ENCODE measurements around the gene SLC35G1. TPM values are rescaled to one million over a fixed set of nuclear protein-coding genes. Genes with fewer than 3 reads are reported as not detected.

Gene SLC35G1, protein sequence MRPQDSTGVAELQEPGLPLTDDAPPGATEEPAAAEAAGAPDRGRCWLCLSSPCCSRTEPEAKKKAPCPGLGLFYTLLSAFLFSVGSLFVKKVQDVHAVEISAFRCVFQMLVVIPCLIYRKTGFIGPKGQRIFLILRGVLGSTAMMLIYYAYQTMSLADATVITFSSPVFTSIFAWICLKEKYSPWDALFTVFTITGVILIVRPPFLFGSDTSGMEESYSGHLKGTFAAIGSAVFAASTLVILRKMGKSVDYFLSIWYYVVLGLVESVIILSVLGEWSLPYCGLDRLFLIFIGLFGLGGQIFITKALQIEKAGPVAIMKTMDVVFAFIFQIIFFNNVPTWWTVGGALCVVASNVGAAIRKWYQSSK
- total RNA-seq = 1 to 10 TPM; 3.4 to 5.7 (median 3.5) TPM

- DNase-seq = no peak
- TF ChIP-seq POLR2A (IDR thresholded peaks at IDR 0.05) = peak in 2 of 4 donors; percentile 64 to 75
- TF ChIP-seq, protein P1, sequence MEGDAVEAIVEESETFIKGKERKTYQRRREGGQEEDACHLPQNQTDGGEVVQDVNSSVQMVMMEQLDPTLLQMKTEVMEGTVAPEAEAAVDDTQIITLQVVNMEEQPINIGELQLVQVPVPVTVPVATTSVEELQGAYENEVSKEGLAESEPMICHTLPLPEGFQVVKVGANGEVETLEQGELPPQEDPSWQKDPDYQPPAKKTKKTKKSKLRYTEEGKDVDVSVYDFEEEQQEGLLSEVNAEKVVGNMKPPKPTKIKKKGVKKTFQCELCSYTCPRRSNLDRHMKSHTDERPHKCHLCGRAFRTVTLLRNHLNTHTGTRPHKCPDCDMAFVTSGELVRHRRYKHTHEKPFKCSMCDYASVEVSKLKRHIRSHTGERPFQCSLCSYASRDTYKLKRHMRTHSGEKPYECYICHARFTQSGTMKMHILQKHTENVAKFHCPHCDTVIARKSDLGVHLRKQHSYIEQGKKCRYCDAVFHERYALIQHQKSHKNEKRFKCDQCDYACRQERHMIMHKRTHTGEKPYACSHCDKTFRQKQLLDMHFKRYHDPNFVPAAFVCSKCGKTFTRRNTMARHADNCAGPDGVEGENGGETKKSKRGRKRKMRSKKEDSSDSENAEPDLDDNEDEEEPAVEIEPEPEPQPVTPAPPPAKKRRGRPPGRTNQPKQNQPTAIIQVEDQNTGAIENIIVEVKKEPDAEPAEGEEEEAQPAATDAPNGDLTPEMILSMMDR (IDR thresholded peaks at IDR 0.05) = no peak
Observed at GRCh38 chr10:93893646-93894515, at the start of gene SLC35G1. TSS of gene SLC35G1 (plus strand) at chr10:93893978. CDS start at chr10:93894034, 56 bp downstream.

DNA sequence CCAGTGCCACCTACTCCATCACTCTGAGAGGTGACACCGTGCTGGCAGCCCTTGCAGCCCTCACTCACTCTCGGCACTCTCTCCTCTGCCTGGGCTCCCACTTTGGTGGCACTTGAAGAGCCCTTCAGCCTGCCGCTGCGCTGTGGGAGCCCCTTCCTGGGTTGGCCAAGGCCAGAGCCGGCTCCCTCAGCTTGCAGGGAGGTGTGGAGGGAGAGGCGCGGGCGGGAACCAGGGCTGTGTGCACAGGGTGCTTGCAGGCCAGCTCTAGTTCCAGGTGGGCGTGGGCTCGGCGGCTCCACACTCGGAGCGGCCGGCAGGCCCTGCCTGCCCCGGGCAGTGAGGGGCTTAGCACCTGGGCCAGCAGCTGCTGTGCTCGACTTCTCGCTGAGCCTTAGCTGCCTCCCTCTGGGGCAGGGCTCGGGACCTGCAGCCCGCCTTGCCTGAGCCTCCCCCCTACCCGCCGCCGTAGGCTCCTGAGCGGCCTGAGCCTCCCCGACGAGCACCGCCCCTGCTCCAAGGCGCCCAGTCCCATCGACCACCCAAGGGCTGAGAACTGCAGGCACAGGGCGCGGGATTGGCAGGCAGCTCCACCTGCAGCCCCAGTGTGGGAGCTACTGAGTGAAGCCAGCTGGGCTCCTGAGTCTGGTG, 48.7 kb upstream of the SLC35G1 start:
- no peak for DNase-seq
- WGBS, 2 donors = 69 to 81% methylated on average over 2 of the region's 30 CpGs
- Histone ChIP-seq H3K9me3 (no peaks in the 10 kb centered on the region), H3K4me3 (no peak overlapping the region), H3K27ac (no peak overlapping the region), H3K27me3 (no peaks in the 10 kb centered on the region), H3K4me1 (no peaks in the 10 kb centered on the region), H3K36me3 (no peaks in the 10 kb centered on the region)
- no peak for TF ChIP-seq POLR2A (IDR thresholded peaks at IDR 0.05)
- intact Hi-C loops (cut with DNase I) = no loop called here

More at GRCh38 chr10:93893646-93894515, at the start of gene SLC35G1:
- intact Hi-C loops (cut with DNase I) = no loop called here
- Histone ChIP-seq H3K27ac (peak within 1 kb of the TSS; percentile 39 to 66 (median 58)), H3K4me1 (peaks cover 5 to 34% (median 9%) of the 10 kb centered on the region in 3 donors), H3K4me3 (peak within 1 kb of the TSS; percentile 62 to 97 (median 74)), H3K36me3 (no peaks in the 10 kb centered on the region), H3K9me3 (no peaks in the 10 kb centered on the region), H3K27me3 (peaks cover 0 to 3% (median 0%) of the 10 kb centered on the region in 4 donors)
- WGBS, 2 donors = 0% methylated on average over 6 of the region's 82 CpGs; no CpG with 5 or more reads in 1 of the 2 donors

DNA sequence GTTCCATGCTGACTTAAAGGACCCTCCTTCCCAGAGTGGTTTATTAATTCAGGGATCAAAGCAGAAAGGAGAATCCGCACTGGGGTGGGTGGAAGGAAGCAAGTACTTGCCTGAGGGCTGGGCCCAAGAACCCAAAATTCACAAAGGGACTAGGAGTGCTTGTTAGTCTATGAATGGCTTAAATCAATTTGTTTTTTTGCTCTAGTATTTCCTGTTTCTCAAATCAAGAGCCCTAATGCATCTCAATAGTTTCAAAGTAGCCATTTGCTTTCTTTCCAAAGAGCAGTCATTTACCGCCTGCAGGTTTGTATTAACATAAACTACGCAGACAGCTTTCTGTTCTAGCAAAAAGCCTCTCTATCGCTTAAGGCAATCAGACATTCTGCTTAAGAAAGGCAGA, 44.2 kb upstream of the SLC35G1 start:
- Histone ChIP-seq H3K27me3 (no peaks in the 10 kb centered on the region), H3K27ac (no peak overlapping the region), H3K4me3 (no peak overlapping the region), H3K4me1 (no peaks in the 10 kb centered on the region), H3K9me3 (no peaks in the 10 kb centered on the region), H3K36me3 (no peaks in the 10 kb centered on the region)
- DNase-seq = no peak
- TF ChIP-seq, protein P1 (IDR thresholded peaks at IDR 0.05) = no peak
- TF ChIP-seq POLR2A (IDR thresholded peaks at IDR 0.05) = no peak
- intact Hi-C loops (cut with DNase I) = no loop called here
- WGBS, 2 donors = 57 to 74% methylated on average over 4 of the region's 4 CpGs

- intact Hi-C loops (cut with DNase I) = no loop called here
- no peaks in the 10 kb centered on the region for H3K4me1 ChIP-seq
- 57 to 61% methylated on average over 9 to 10 of the region's 10 CpGs for WGBS, 2 donors
- TF ChIP-seq, protein P1 (IDR thresholded peaks at IDR 0.05) = no peak
- no peak for TF ChIP-seq POLR2A (IDR thresholded peaks at IDR 0.05)
- no peaks in the 10 kb centered on the region for H3K36me3 ChIP-seq
- H3K27ac ChIP-seq = no peak overlapping the region
- no peaks in the 10 kb centered on the region for H3K9me3 ChIP-seq
- H3K27me3 ChIP-seq = no peaks in the 10 kb centered on the region
- no peak overlapping the region for H3K4me3 ChIP-seq
- no peak for DNase-seq
Observed at GRCh38 chr10:93850031-93851015, 43.5 kb upstream of the SLC35G1 start.
